SK-N-SH (cell line): Measurements from ENCODE around the gene LFNG. TPM values are rescaled to one million over a fixed set of nuclear protein-coding genes. Genes with fewer than 3 reads are reported as not detected.

Source experiments
- CTCF ChIA-PET: fragments of 300-600, 350-600 bp; formaldehyde crosslinking; extraction: SDS; loops from one replicate; lab custom pipeline; 2021; lab: Yijun Ruan, JAX
- POLR2A ChIA-PET: fragments of 350-600 bp; sonication (Branson Sonifier 250); formaldehyde crosslinking; extraction: SDS; loops from one replicate; lab custom pipeline; 2020; ENCODE audit warnings: antibody characterized with exemption, inconsistent platforms; lab: Yijun Ruan, JAX
- DNase-seq: peaks from one replicate; pipeline ENCODE4 v3.0.0; 2012
- H2AFZ ChIP-seq: fragments of 200-600 bp; sonication (generic); 2 replicates; pipeline ENCODE4 v1.8.1; 2016; ENCODE audit warnings: antibody characterized with exemption, mild to moderate bottlenecking, low read depth
- H3F3A ChIP-seq: fragments of 200-600 bp; sonication (generic); replicated peaks from 2 replicates; pipeline ENCODE3; 2016; ENCODE audit warnings: antibody characterized with exemption, mild to moderate bottlenecking; ENCODE audit not compliant: insufficient read depth
- H3K27ac ChIP-seq, 2 experiments: fragments of 200-500 bp in 1 of 2; fragments of 200-600 bp in 1 of 2; sonication (Bioruptor generic) in 1 of 2; sonication (generic), shearing (Covaris generic) in 1 of 2; 2 replicates each; pipeline versions ENCODE4 v1.5.1 to v1.6.1; 2014 to 2016; ENCODE audit warnings: low read depth in 2 of 2, inconsistent platforms in 1 of 2, low read length in 1 of 2, mild to moderate bottlenecking in 1 of 2, mixed read lengths in 1 of 2
- H3K27me3 ChIP-seq: fragments of 200-600 bp; sonication (generic), shearing (Covaris generic); 2 replicates; pipeline ENCODE4 v1.6.1; 2016; ENCODE audit warnings: mixed run types; ENCODE audit not compliant: insufficient read depth
- H3K36me3 ChIP-seq, 2 experiments: fragments of 200-500 bp in 1 of 2; fragments of 200-600 bp in 1 of 2; sonication (Bioruptor generic) in 1 of 2; sonication (generic) in 1 of 2; replicated peaks in 1 of 2; 2 replicates each; pipeline versions ENCODE3 to v1.5.1; 2014 to 2016; ENCODE audit warnings: low read length in 1 of 2, mild to moderate bottlenecking in 1 of 2; ENCODE audit not compliant: insufficient read depth in 2 of 2, control insufficient read depth in 1 of 2
- H3K4me1 ChIP-seq, 2 experiments: fragments of 200-500 bp in 1 of 2; fragments of 200-600 bp in 1 of 2; sonication (Bioruptor generic) in 1 of 2; sonication (generic), shearing (Covaris generic) in 1 of 2; 2 replicates each; pipeline versions ENCODE4 v1.5.1 to v1.6.1; 2014 to 2016; ENCODE audit warnings: low read depth in 1 of 2, low read length in 1 of 2, mixed run types in 1 of 2; ENCODE audit not compliant: insufficient read depth in 2 of 2, control insufficient read depth in 1 of 2
- H3K4me2 ChIP-seq: fragments of 200-600 bp; sonication (generic), shearing (Covaris generic); 2 replicates; pipeline ENCODE4 v1.6.1; 2017; ENCODE audit warnings: mixed run types
- H3K4me3 ChIP-seq, 2 experiments: fragments of 200-500 bp in 1 of 2; fragments of 200-600 bp in 1 of 2; sonication (Bioruptor generic) in 1 of 2; sonication (generic), shearing (Covaris generic) in 1 of 2; 2 replicates each; pipeline versions ENCODE4 v1.5.1 to v1.8.1; 2014 to 2016; ENCODE audit warnings: low read depth in 2 of 2, inconsistent platforms in 1 of 2, low read length in 1 of 2, mild to moderate bottlenecking in 1 of 2, mixed read lengths in 1 of 2, moderate library complexity in 1 of 2
- H3K79me2 ChIP-seq: fragments of 200-600 bp; sonication (generic); 2 replicates; pipeline ENCODE4 v1.8.1; 2017; ENCODE audit warnings: mild to moderate bottlenecking; ENCODE audit not compliant: insufficient read depth
- H3K9ac ChIP-seq: fragments of 200-600 bp; sonication (generic); 2 replicates; pipeline ENCODE4 v1.6.1; 2017; ENCODE audit warnings: mixed run types
- H3K9me2 ChIP-seq: fragments of 200-600 bp; sonication (generic); 2 replicates; pipeline ENCODE4 v1.6.1; 2017; ENCODE audit warnings: mixed run types
- H3K9me3 ChIP-seq: fragments of 200-600 bp; sonication (generic); 2 replicates; pipeline ENCODE4 v1.6.1; 2017; ENCODE audit warnings: mixed run types, mild to moderate bottlenecking, moderate library complexity
- H4K20me1 ChIP-seq: fragments of 200-600 bp; sonication (generic); 2 replicates; pipeline ENCODE4 v1.6.1; 2017; ENCODE audit warnings: mild to moderate bottlenecking, mixed run types; ENCODE audit not compliant: insufficient read depth
- CHD2 ChIP-seq: fragments of 150-350 bp; IDR thresholded peaks from 2 replicates; pipeline ENCODE4 v1.6.1; 2018; ENCODE audit warnings: low read length; ENCODE audit not compliant: partially characterized antibody
- EP300 ChIP-seq, 2 experiments: IDR thresholded peaks; 2 replicates each; pipeline versions ENCODE4 v1.4.0 to v1.6.1; 2012; ENCODE audit warnings: borderline replicate concordance in 1 of 2, low read depth in 1 of 2, low read length in 1 of 2
- EZH2phosphoT487 ChIP-seq: fragments of 200-600 bp; sonication (generic); IDR thresholded peaks from 2 replicates; pipeline ENCODE4 v1.6.1; 2017; ENCODE audit warnings: low read depth, mixed run types, mild to moderate bottlenecking, antibody characterized with exemption, moderate library complexity, borderline replicate concordance
- FOXM1 ChIP-seq: IDR thresholded peaks from 2 replicates; pipeline ENCODE4 v1.4.0; 2012; ENCODE audit warnings: low read depth, mild to moderate bottlenecking
- GABPA ChIP-seq: IDR thresholded peaks from 2 replicates; pipeline ENCODE4 v1.4.0; 2012; ENCODE audit warnings: low read depth, mild to moderate bottlenecking
- GATA2 ChIP-seq: sonication (generic); formaldehyde crosslinking; IDR thresholded peaks from 2 replicates; pipeline ENCODE4 v1.5.0; 2020; ENCODE audit warnings: mild to moderate bottlenecking, missing genetic modification reagents
- MEF2A ChIP-seq: IDR thresholded peaks from 2 replicates; pipeline ENCODE4 v1.4.0; 2012; ENCODE audit warnings: low read depth, borderline replicate concordance
- PBX3 ChIP-seq: IDR thresholded peaks from 2 replicates; pipeline ENCODE4; 2012
- POLR2AphosphoS5 ChIP-seq: IDR thresholded peaks from 2 replicates; pipeline ENCODE4 v1.6.1; 2012; ENCODE audit warnings: low read depth, low read length
- RAD21 ChIP-seq: IDR thresholded peaks from 2 replicates; pipeline ENCODE4 v1.6.1; 2012; ENCODE audit warnings: mild to moderate bottlenecking, low read length
- RCOR1 ChIP-seq: fragments of 150-350 bp; IDR thresholded peaks from 2 replicates; pipeline ENCODE4 v1.6.1; 2017; ENCODE audit warnings: antibody characterized with exemption, low read length
- RFX5 ChIP-seq: IDR thresholded peaks from 2 replicates; pipeline ENCODE4 v1.6.1; 2012; ENCODE audit warnings: mild to moderate bottlenecking, improper control_type of control experiment, low read length
- RXRA ChIP-seq: IDR thresholded peaks from 2 replicates; pipeline ENCODE4 v1.4.0; 2012; ENCODE audit warnings: low read depth, mild to moderate bottlenecking, borderline replicate concordance
- SIN3A ChIP-seq: IDR thresholded peaks from 2 replicates; pipeline ENCODE4 v1.6.1; 2012; ENCODE audit warnings: low read depth, mild to moderate bottlenecking, low read length, moderate library complexity, borderline replicate concordance
- SMC3 ChIP-seq: IDR thresholded peaks from 2 replicates; pipeline ENCODE4 v1.6.1; 2012; ENCODE audit warnings: low read depth, low read length, improper control_type of control experiment
- TAF1 ChIP-seq: IDR thresholded peaks from 2 replicates; pipeline ENCODE4 v1.6.1; 2012; ENCODE audit warnings: low read depth, mild to moderate bottlenecking, low read length, moderate library complexity, borderline replicate concordance
- TCF12 ChIP-seq: IDR thresholded peaks from 2 replicates; pipeline ENCODE4 v1.4.0; 2012
- TEAD4 ChIP-seq: IDR thresholded peaks from 2 replicates; pipeline ENCODE4 v1.4.0; 2012; ENCODE audit warnings: mild to moderate bottlenecking, borderline replicate concordance; ENCODE audit not compliant: insufficient read depth
- ZBTB33 ChIP-seq: IDR thresholded peaks from 2 replicates; pipeline ENCODE4 v1.4.0; 2012; ENCODE audit warnings: low read depth, borderline replicate concordance
- WGBS: methylation state at CpG from one replicate; pipeline ENCODE4 v1.1.6; 2017; ENCODE audit warnings: low lambda C conversion rate; 5-methylcytosine and 5-hydroxymethylcytosine counted together
- polyA plus RNA-seq, 3 experiments: library from polyadenylated mRNA; depleted of rRNA; stranded (reverse); fragments of >200 nt; gene quantifications; 2 replicates each; pipeline ENCODE4 v1.2.3, GENCODE V29; 2012
- TF ChIP-seq, protein P1 (sequence below): fragments of 150-350 bp; IDR thresholded peaks from 2 replicates; pipeline ENCODE4 v1.6.1; 2017; ENCODE audit warnings: antibody characterized with exemption, low read length, low read depth, borderline replicate concordance

Gene LFNG
- polyA plus RNA-seq, 1 of the 3 experiments (the other 2 are of a cell fraction) = 9.4 TPM

GRCh38 chr7:2522780-2523433, 3.3 kb downstream of the LFNG start:
- WGBS = 64% methylated on average over 15 of the region's 19 CpGs
- ChIA-PET CTCF (interaction anchor here (0.8 to 1.5 kb wide), 4 partner anchors 44 to 72 kb away, joined by 3 to 8 read pairs (median 6); no protein-coding TSS in a partner anchor), POLR2A (interaction anchor here (0.6 to 1.2 kb wide), 2 partner anchors 27 to 159 kb away, joined by 3 to 6 read pairs; no protein-coding TSS in a partner anchor)
- peaks cover 48% of the 10 kb centered on the region for H3K79me2 ChIP-seq
- peaks cover 50 to 61% of the 10 kb centered on the region in 2 experiments; a peak in 3 of 4 replicates for H3K4me1 ChIP-seq
- TF ChIP-seq, protein P1, sequence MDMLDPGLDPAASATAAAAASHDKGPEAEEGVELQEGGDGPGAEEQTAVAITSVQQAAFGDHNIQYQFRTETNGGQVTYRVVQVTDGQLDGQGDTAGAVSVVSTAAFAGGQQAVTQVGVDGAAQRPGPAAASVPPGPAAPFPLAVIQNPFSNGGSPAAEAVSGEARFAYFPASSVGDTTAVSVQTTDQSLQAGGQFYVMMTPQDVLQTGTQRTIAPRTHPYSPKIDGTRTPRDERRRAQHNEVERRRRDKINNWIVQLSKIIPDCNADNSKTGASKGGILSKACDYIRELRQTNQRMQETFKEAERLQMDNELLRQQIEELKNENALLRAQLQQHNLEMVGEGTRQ = no peak
- TF ChIP-seq CHD2 (peak; percentile 80), ZBTB33 (peak; percentile 25; the same call in 1 of the 2 replicates)
- peak overlapping the region in 1 of 2 experiments; percentile 56; a peak in 2 of 4 replicates for H3K27ac ChIP-seq
- H3K9ac ChIP-seq = peak overlapping the region; percentile 51; the same call in 1 of the 2 replicates
- no peaks in the 10 kb centered on the region for H3K9me2 ChIP-seq
- H2AFZ ChIP-seq = no peak overlapping the region
- peak overlapping the region in 1 of 2 experiments; percentile 13; a peak in 1 of 4 replicates for H3K4me3 ChIP-seq
- H3K9me3 ChIP-seq = no peaks in the 10 kb centered on the region
- peaks cover 41% of the 10 kb centered on the region for H3F3A ChIP-seq
- H3K36me3 ChIP-seq = peaks cover 0 to 6% of the 10 kb centered on the region in 2 experiments
- DNase-seq = no peak
- H4K20me1 ChIP-seq = peaks cover 10% of the 10 kb centered on the region; the same call in 1 of the 2 replicates
- H3K4me2 ChIP-seq = peak overlapping the region; percentile 90
- no peaks in the 10 kb centered on the region for H3K27me3 ChIP-seq

- peaks cover 4 to 6% of the 10 kb centered on the region in 2 experiments for H3K36me3 ChIP-seq
- POLR2A ChIA-PET = interaction anchor here (1.2 kb wide), 1 partner anchor 27 kb away, joined by 3 read pairs; no protein-coding TSS in a partner anchor
- no peaks in the 10 kb centered on the region for H3K9me2 ChIP-seq
- no peaks in the 10 kb centered on the region for H3K27me3 ChIP-seq
- H3K9me3 ChIP-seq = no peaks in the 10 kb centered on the region
- no peak overlapping the region for H2AFZ ChIP-seq
- peak overlapping the region; percentile 90 for H3K4me2 ChIP-seq
- peak overlapping the region; percentile 48 to 56 for H3K27ac ChIP-seq
- peaks cover 48% of the 10 kb centered on the region for H3K79me2 ChIP-seq
- 74% methylated on average over 11 of the region's 22 CpGs for WGBS
- CTCF ChIA-PET = interaction anchor here (1.2 to 1.8 kb wide), 4 partner anchors 40 to 147 kb away, joined by 4 to 8 read pairs (median 6); no protein-coding TSS in a partner anchor
- H3K4me1 ChIP-seq = peaks cover 50 to 61% of the 10 kb centered on the region in 2 experiments; a peak in 3 of 4 replicates
- peak overlapping the region; percentile 51; the same call in 1 of the 2 replicates for H3K9ac ChIP-seq
- peaks cover 10% of the 10 kb centered on the region; the same call in 1 of the 2 replicates for H4K20me1 ChIP-seq
- TF ChIP-seq POLR2AphosphoS5 = no peak
- TF ChIP-seq GATA2 (CRISPR knock-in tag) = no peak
- no peak for TF ChIP-seq GABPA
- TF ChIP-seq RAD21 = no peak
- no peak for TF ChIP-seq RXRA
- TF ChIP-seq RFX5 = no peak
- TF ChIP-seq TAF1 = no peak
- TF ChIP-seq SIN3A = no peak
- no peak for TF ChIP-seq CHD2
- no peak for TF ChIP-seq TCF12
- TF ChIP-seq TEAD4 = no peak
- no peak for TF ChIP-seq EP300 (IDR thresholded peaks at IDR 0.05; ENCODE audit: borderline replicate concordance in 1 of 2, low read depth in 1 of 2, low read length in 1 of 2)
- TF ChIP-seq SMC3 = no peak
- no peak for TF ChIP-seq EZH2phosphoT487
- no peak for TF ChIP-seq MEF2A
- TF ChIP-seq RCOR1 = no peak
- TF ChIP-seq PBX3 = no peak
- TF ChIP-seq FOXM1 = no peak
- no peak overlapping the region; a peak in 1 of 4 replicates for H3K4me3 ChIP-seq
- DNase-seq = no peak
- H3F3A ChIP-seq = peaks cover 47% of the 10 kb centered on the region
These were observed 3.9 kb downstream of the LFNG start for GRCh38 chr7:2523461-2523936.
